ENCODE measurements around the gene NUP42. TPM values are rescaled to one million over a fixed set of nuclear protein-coding genes. Genes with fewer than 3 reads are reported as not detected.

The NUP42 gene
- total and polyA plus RNA-seq, 10 of the 15 experiments (the other 5 are each of a cell fraction or from before 2014, with no cell fraction given), result 48.6 to 124 (median 74.3) TPM

DNA sequence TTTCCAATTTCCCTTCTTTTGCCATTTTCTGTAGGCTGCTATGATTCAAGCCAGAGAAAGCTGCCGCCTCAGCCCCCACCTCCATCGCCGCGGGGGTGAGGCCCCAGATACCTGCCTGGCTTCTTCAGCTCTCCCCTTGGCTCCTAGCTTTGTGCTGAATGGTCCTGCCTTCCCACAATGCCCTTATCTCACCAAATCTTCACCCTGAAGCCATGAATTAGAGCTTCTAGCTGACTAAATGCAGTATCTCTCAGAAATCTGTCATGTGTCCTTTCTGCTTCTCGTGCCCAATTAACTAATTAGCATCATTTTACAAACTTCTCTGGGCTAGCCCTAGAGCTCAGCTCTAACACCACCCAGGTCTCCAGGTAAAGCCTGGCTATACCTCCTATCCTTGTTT, 32.6 kb downstream of the NUP42 start:
- H3K4me2 ChIP-seq (ENCODE audit: control insufficient read depth, insufficient read depth), result no peak overlapping the region
- H3K79me2 ChIP-seq (ENCODE audit: control insufficient read depth, insufficient read depth, low read length), result no peaks in the 10 kb centered on the region
- ChIA-PET RAD21 (ENCODE audit: unreplicated experiment) (interaction anchor here (1.0 kb wide), 1 partner anchor 19 kb away, joined by 3 read pairs; no protein-coding TSS in a partner anchor), POLR2A (no interaction called here), CTCF (interaction anchor here (0.7 to 1.6 kb wide), 3 partner anchors 48 to 431 kb away, joined by 3 to 5 read pairs (median 4); no protein-coding TSS in a partner anchor), SMC1A (ENCODE audit: uncharacterized antibody, unreplicated experiment) (interaction anchor here (0.6 to 1.6 kb wide), 4 partner anchors 13 to 127 kb away, joined by 3 read pairs; no protein-coding TSS in a partner anchor)
- FAIRE-seq, result no peak
- no TSS peak for BruUV-seq (replicated peaks)
- H3K9me3 ChIP-seq (replicated peaks; ENCODE audit: control insufficient read depth, insufficient read depth, low read length), result no peaks in the 10 kb centered on the region
- in situ Hi-C loops (cut with MboI), result no loop called here
- DNase-seq (ENCODE audit: low read depth, low spot score), result no peak
- no peaks in the 10 kb centered on the region for H3K36me3 ChIP-seq (ENCODE audit: control insufficient read depth in 2 of 2, insufficient read depth in 2 of 2, low read length in 1 of 2)
- no peak overlapping the region for H3K4me3 ChIP-seq
- ATAC-seq, result no peak
- H4K20me1 ChIP-seq (ENCODE audit: control insufficient read depth, insufficient read depth), result no peaks in the 10 kb centered on the region
- H3K27ac ChIP-seq (ENCODE audit: control insufficient read depth, insufficient read depth), result no peak overlapping the region
- no peaks in the 10 kb centered on the region for H3K4me1 ChIP-seq (ENCODE audit: control insufficient read depth, insufficient read depth, low read length)
- no peak for TF ChIP-seq E2F4 (IDR thresholded peaks at IDR 0.05; ENCODE audit: low read depth, low read length)
- TF ChIP-seq MTA3 (IDR thresholded peaks at IDR 0.05; ENCODE audit: borderline replicate concordance, low read length), result no peak
- no peak for TF ChIP-seq POLR2AphosphoS5 (IDR thresholded peaks at IDR 0.05; ENCODE audit: low read length)
- no peak for TF ChIP-seq RELA (IDR thresholded peaks at IDR 0.05; ENCODE audit: borderline replicate concordance, partially characterized antibody)
- TF ChIP-seq CUX1 (IDR thresholded peaks at IDR 0.05; ENCODE audit: insufficient replicate concordance, low read depth, low read length), result no peak
- no peak for TF ChIP-seq PAX5 (IDR thresholded peaks at IDR 0.05; ENCODE audit: borderline replicate concordance, low read depth, low read length)
- TF ChIP-seq ESRRA (IDR thresholded peaks at IDR 0.05; ENCODE audit: low read length), result no peak
- TF ChIP-seq POU2F2 (IDR thresholded peaks at IDR 0.05; ENCODE audit: borderline replicate concordance, low read depth, low read length), result no peak
- no peak for TF ChIP-seq PML (IDR thresholded peaks at IDR 0.05; ENCODE audit: low read length)
- intact Hi-C loops (cut with micrococcal nuclease; ENCODE audit: unreplicated experiment), result no loop called here
- no peak overlapping the region for H2AFZ ChIP-seq (ENCODE audit: control insufficient read depth, low read depth, low read length)
- no peaks in the 10 kb centered on the region for H3K27me3 ChIP-seq (replicated peaks in 1 of 2; ENCODE audit: control insufficient read depth in 2 of 2, insufficient read depth in 2 of 2, low read length in 1 of 2)
- no peak overlapping the region for H3K9ac ChIP-seq (ENCODE audit: control insufficient read depth, insufficient read depth, low read length)
- 50% methylated on average over 5 of the region's 5 CpGs for WGBS (ENCODE audit: insufficient coverage, insufficient replicate concordance, low lambda C conversion rate, missing lambda C conversion rate)
